ENCODE measurements around the gene ANXA8L1.
"Not testable (repeated sequence)": the region's sequence is repeated elsewhere in the genome, so short reads cannot be mapped to it uniquely, and the experiment has no call there.

The ANXA8L1 gene

DNA sequence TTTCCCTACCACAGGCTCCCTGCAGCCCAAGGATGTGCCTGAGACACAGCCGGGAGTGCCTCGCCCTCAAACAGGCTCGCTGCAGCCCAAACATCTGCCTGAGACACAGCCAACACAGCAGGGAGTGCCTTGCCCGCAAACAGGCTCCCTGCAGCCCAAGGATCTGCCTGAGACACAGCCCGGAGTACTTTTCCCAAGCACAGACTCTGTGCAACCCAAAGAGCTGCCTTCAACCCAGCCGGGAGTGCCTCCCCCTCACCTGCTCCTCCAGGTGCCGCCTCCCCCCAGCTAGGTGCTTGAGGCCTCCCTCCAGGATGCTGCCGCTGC is 45.9 kb upstream of the ANXA8L1 start (continued):
- TF ChIP-seq KLF1 (tag by site-specific recombination; IDR thresholded peaks at IDR 0.05) (no peak), ZNF558 (tag by site-specific recombination; IDR thresholded peaks at IDR 0.05) (no peak), ZNF404 (tag by site-specific recombination; IDR thresholded peaks at IDR 0.05) (no peak), ZNF585B (tag by site-specific recombination; IDR thresholded peaks at IDR 0.05) (no peak), ZNF335 (tag by site-specific recombination; conservative IDR thresholded peaks at IDR 0.05) (peak; percentile 91), BCL11B (tag by site-specific recombination; IDR thresholded peaks at IDR 0.05; ENCODE audit: low read depth) (no peak)
- TF ChIP-seq, protein P1, sequence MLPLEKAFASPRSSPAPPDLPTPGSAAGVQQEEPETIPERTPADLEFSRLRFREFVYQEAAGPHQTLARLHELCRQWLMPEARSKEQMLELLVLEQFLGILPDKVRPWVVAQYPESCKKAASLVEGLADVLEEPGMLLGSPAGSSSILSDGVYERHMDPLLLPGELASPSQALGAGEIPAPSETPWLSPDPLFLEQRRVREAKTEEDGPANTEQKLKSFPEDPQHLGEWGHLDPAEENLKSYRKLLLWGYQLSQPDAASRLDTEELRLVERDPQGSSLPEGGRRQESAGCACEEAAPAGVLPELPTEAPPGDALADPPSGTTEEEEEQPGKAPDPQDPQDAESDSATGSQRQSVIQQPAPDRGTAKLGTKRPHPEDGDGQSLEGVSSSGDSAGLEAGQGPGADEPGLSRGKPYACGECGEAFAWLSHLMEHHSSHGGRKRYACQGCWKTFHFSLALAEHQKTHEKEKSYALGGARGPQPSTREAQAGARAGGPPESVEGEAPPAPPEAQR (tag by site-specific recombination; IDR thresholded peaks at IDR 0.05), result no peak
- TF ChIP-seq, protein P2, sequence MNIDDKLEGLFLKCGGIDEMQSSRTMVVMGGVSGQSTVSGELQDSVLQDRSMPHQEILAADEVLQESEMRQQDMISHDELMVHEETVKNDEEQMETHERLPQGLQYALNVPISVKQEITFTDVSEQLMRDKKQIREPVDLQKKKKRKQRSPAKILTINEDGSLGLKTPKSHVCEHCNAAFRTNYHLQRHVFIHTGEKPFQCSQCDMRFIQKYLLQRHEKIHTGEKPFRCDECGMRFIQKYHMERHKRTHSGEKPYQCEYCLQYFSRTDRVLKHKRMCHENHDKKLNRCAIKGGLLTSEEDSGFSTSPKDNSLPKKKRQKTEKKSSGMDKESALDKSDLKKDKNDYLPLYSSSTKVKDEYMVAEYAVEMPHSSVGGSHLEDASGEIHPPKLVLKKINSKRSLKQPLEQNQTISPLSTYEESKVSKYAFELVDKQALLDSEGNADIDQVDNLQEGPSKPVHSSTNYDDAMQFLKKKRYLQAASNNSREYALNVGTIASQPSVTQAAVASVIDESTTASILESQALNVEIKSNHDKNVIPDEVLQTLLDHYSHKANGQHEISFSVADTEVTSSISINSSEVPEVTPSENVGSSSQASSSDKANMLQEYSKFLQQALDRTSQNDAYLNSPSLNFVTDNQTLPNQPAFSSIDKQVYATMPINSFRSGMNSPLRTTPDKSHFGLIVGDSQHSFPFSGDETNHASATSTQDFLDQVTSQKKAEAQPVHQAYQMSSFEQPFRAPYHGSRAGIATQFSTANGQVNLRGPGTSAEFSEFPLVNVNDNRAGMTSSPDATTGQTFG (tag by site-specific recombination; IDR thresholded peaks at IDR 0.05; ENCODE audit: borderline replicate concordance), result no peak

DNA sequence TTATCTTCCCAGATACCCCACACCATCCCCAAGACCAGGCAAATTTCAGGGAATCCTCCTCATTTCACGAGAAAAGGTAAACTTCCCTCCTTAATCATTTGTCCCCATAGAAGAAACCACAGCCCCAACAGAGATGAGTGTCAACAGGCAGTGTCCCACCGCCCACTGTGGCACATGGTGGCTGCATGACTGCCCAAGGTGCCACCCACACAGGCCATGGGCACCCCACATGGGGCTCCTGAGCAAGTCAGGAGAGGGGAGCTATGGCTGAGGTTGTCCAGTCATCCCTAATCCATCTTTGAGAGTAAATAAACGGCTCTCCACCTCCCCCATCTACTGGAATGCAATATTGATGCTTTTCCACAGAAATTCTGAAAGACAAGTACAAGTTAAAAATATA is 44.7 kb upstream of the ANXA8L1 start:
- Histone ChIP-seq H3K4me1 (ENCODE audit: control insufficient read depth, insufficient read depth, low read length) (no peaks in the 10 kb centered on the region), H3K4me3 (ENCODE audit: low read depth, low read length) (no peak overlapping the region), H3K36me3 (ENCODE audit: control insufficient read depth in 2 of 2, insufficient read depth in 1 of 2, low read length in 2 of 2) (no peaks in the 10 kb centered on the region), H3K27ac (ENCODE audit: extremely low read depth, low read depth, low read length) (no peak overlapping the region), H3K9me3 (ENCODE audit: control insufficient read depth, insufficient read depth, low read depth, low read length) (no peaks in the 10 kb centered on the region)
- ChIA-PET CTCF (no interaction called here), POLR2A (no interaction called here)
- TF ChIP-seq ZNF514 (tag by site-specific recombination; IDR thresholded peaks at IDR 0.05), result no peak

DNA sequence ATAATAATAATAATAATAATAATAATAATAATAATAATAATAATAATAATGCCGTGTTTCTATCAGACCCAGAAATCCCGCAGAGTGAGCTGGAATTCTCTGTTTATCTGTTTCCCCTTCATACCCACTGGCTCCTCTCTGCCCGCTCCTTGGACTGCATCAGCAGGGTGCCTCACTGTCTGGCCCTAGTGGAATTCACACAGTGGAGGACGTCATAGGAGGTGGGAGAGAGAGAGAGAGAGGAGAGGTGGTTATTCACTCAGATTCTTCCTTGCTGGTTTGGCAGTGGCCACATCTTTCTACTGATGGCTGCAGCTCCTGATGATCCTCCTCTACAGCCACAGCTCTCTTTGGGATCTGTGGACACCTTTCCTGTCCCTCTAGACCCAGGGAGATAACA is 10.1 kb upstream of the ANXA8L1 start:
- H3K4me3 ChIP-seq (ENCODE audit: low read depth, low read length); H3K27ac ChIP-seq (ENCODE audit: extremely low read depth, low read depth, low read length); H3K36me3 ChIP-seq (ENCODE audit: control insufficient read depth in 2 of 2, insufficient read depth in 1 of 2, low read length in 2 of 2); H3K9me3 ChIP-seq (ENCODE audit: control insufficient read depth, insufficient read depth, low read depth, low read length); POLR2A ChIA-PET; H3K4me1 ChIP-seq (ENCODE audit: control insufficient read depth, insufficient read depth, low read length); CTCF ChIA-PET: not testable (repeated sequence)

DNA sequence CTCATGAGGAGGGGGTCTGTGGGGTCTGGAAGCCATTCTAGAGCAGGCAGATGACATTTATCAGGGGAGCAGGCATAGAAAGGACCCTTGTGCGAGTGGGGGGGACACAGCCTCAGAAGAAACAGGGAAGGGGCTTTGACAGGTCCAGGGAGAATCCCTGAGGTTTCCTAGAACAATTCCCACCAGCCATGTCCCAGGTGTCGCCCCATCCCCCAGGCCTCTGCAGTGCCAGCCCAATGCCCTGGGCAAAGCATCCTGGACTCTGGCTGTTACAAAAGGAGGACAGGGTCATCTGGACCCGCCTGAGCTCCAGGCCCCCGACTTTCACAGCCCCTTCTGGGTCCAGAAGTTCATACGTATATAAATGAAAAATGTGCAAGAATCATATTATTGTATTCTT is 8.4 kb upstream of the ANXA8L1 start:
- H3K36me3 ChIP-seq (ENCODE audit: control insufficient read depth in 2 of 2, insufficient read depth in 1 of 2, low read length in 2 of 2); H3K4me3 ChIP-seq (ENCODE audit: low read depth, low read length); POLR2A ChIA-PET; CTCF ChIA-PET; H3K27ac ChIP-seq (ENCODE audit: extremely low read depth, low read depth, low read length); H3K9me3 ChIP-seq (ENCODE audit: control insufficient read depth, insufficient read depth, low read depth, low read length); H3K4me1 ChIP-seq (ENCODE audit: control insufficient read depth, insufficient read depth, low read length): not testable (repeated sequence)

DNA sequence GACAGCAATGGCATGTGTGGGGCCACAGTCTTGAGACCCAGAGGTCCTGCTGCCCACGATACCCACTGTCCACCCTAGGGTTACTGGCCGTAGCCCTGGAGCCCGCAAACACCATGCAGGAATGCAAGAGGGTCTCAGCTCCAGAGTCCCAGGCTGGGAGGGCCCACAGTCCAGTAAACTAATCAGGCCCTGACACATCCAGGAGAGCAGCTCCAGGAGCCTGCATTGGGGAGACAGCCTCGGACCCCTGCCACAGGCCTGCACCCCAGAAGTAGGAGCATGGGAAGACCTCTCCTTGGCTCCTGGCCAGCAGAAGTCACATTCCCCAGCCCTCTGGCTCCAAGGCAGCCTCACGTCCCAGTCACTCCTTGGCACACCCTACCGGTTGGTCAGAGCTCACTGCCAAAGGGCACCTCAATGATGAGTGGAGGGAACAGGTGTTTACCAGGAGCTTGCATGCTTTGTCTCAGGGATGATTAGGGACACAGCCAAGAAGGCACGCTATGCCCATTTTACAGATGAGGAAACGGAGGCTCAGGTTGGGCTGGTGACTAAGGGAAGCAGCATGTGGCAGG is 7.8 kb upstream of the ANXA8L1 start:
- H3K36me3 ChIP-seq (ENCODE audit: control insufficient read depth in 2 of 2, insufficient read depth in 1 of 2, low read length in 2 of 2); H3K27ac ChIP-seq (ENCODE audit: extremely low read depth, low read depth, low read length); H3K9me3 ChIP-seq (ENCODE audit: control insufficient read depth, insufficient read depth, low read depth, low read length); H3K4me3 ChIP-seq (ENCODE audit: low read depth, low read length); POLR2A ChIA-PET; H3K4me1 ChIP-seq (ENCODE audit: control insufficient read depth, insufficient read depth, low read length); CTCF ChIA-PET: not testable (repeated sequence)

DNA sequence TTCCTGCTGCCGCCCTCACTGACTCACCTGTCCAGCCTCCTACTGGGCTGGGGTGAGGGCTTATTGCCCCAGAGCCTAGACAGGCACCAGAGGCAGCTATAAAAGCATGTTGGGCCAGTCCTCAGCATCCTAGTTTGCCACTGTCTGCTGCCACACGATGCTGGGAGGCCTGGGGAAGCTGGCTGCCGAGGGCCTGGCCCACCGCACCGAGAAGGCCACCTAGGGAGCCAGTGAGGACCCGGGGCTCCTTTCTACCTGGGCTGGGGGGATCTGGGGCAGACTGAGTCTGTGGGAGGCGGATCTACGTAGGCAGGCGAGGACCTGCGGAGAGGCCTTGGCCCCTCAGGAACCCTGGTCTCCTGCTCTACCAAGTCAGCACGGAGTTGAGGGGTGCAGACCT is 6.6 kb upstream of the ANXA8L1 start:
- H3K36me3 ChIP-seq (ENCODE audit: control insufficient read depth in 2 of 2, insufficient read depth in 1 of 2, low read length in 2 of 2); H3K4me3 ChIP-seq (ENCODE audit: low read depth, low read length); POLR2A ChIA-PET; H3K9me3 ChIP-seq (ENCODE audit: control insufficient read depth, insufficient read depth, low read depth, low read length); H3K27ac ChIP-seq (ENCODE audit: extremely low read depth, low read depth, low read length); CTCF ChIA-PET; H3K4me1 ChIP-seq (ENCODE audit: control insufficient read depth, insufficient read depth, low read length): not testable (repeated sequence)

DNA sequence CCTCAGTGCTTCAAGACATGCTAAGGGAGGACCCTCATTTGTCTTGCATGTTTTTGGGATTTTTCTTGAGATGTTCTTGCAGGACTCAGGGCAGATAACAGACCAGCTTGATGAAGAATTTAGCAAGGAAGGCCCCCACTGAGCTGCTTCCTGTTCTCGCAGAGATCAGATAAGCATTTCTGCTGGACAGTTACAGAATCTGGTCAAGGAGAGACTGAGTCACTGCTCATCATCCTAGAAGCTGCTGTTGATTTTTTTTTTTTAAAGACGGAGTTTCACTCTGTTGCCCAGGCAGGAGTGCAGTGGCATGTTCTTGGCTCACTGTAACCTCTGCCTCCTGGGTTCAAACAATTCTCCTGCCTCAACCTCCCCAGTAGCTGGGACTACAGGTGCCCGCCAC is 1.2 kb upstream of the ANXA8L1 start:
- H3K4me1 ChIP-seq (ENCODE audit: control insufficient read depth, insufficient read depth, low read length); POLR2A ChIA-PET; H3K9me3 ChIP-seq (ENCODE audit: control insufficient read depth, insufficient read depth, low read depth, low read length); CTCF ChIA-PET; H3K27ac ChIP-seq (ENCODE audit: extremely low read depth, low read depth, low read length); H3K4me3 ChIP-seq (ENCODE audit: low read depth, low read length); H3K36me3 ChIP-seq (ENCODE audit: control insufficient read depth in 2 of 2, insufficient read depth in 1 of 2, low read length in 2 of 2): not testable (repeated sequence)

DNA sequence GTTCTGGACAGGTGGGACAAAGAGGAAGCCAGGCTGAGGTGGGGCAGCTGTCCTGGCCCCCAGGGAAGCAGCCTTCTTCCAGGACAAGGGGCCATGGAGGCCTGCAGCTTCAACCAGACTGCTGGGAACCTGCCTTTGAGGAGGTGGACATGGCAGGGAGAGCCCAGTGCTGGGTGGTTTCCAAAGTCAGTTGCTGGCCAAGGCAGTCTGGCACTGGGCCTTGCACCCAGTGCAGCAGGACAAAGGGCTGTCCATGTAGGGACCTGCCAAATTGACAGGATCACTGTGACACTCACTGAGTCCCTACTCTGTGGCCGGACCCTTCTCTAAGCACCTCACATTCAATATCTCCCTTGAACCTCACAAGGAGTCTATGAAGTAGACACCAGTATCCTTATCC is 1.4 kb downstream of the ANXA8L1 start:
- H3K9me3 ChIP-seq (ENCODE audit: control insufficient read depth, insufficient read depth, low read depth, low read length); H3K4me3 ChIP-seq (ENCODE audit: low read depth, low read length); H3K4me1 ChIP-seq (ENCODE audit: control insufficient read depth, insufficient read depth, low read length); H3K36me3 ChIP-seq (ENCODE audit: control insufficient read depth in 2 of 2, insufficient read depth in 1 of 2, low read length in 2 of 2); H3K27ac ChIP-seq (ENCODE audit: extremely low read depth, low read depth, low read length); CTCF ChIA-PET; POLR2A ChIA-PET: not testable (repeated sequence)

DNA sequence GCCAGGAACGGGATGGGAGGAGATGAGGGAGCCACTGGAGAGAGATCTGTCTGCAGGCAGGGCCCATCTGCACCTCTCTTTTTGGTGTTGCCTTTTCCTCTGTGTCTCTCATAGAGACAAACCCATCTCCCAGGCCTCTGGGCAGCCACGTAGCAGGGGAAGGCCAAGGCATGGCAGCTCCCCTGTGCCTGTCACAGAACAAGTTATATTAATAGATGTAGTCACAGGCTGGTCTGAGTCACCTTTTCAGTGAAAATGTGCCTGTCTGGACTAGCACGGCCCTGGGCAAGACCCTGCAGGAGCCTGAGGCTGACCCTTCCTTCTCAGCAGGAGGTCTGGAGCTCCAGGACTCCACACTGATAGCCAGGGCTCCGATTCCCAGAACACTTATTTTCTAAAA is 2.1 kb downstream of the ANXA8L1 start:
- H3K27ac ChIP-seq (ENCODE audit: extremely low read depth, low read depth, low read length); CTCF ChIA-PET; POLR2A ChIA-PET: not testable (repeated sequence)

More for the DNA sequence above, 2.1 kb downstream of the ANXA8L1 start:
- H3K36me3 ChIP-seq (ENCODE audit: control insufficient read depth in 2 of 2, insufficient read depth in 1 of 2, low read length in 2 of 2); H3K4me1 ChIP-seq (ENCODE audit: control insufficient read depth, insufficient read depth, low read length); H3K9me3 ChIP-seq (ENCODE audit: control insufficient read depth, insufficient read depth, low read depth, low read length); H3K4me3 ChIP-seq (ENCODE audit: low read depth, low read length): not testable (repeated sequence)

Measured in HEK293 (cell line).